Measurements from ENCODE around the gene ARHGEF4. TPM values are rescaled to one million over a fixed set of nuclear protein-coding genes. Genes with fewer than 3 reads are reported as not detected.

The ARHGEF4 gene
- total and polyA plus RNA-seq, 2 donors (not counting 3 experiments of a cell fraction or from before 2014, with no cell fraction given): not detected

- Histone ChIP-seq H3K27me3 (ENCODE audit: control insufficient read depth in 2 of 2, insufficient read depth in 2 of 2, low read length in 2 of 2) (no peaks in the 10 kb centered on the region), H2AFZ (ENCODE audit: low read depth, low read length) (no peak overlapping the region), H3K9me3 (replicated peaks; ENCODE audit: control insufficient read depth, insufficient read depth, low read length) (no peaks in the 10 kb centered on the region), H3K36me3 (ENCODE audit: control insufficient read depth in 2 of 2, extremely low read depth in 1 of 2, insufficient read depth in 2 of 2, low read length in 2 of 2) (no peaks in the 10 kb centered on the region), H3K4me1 (ENCODE audit: control insufficient read depth, extremely low read depth, insufficient read depth, low read length) (no peaks in the 10 kb centered on the region), H3K79me2 (ENCODE audit: control insufficient read depth, insufficient read depth, low read length) (no peaks in the 10 kb centered on the region), H3K9ac (replicated peaks; ENCODE audit: extremely low read depth, insufficient read depth, low read length) (no peak overlapping the region), H3K4me2 (ENCODE audit: insufficient read depth, low read length) (no peak overlapping the region), H3K9me1 (replicated peaks; ENCODE audit: control insufficient read depth, extremely low read depth, insufficient read depth, low read length) (no peaks in the 10 kb centered on the region), H4K20me1 (replicated peaks; ENCODE audit: control insufficient read depth, extremely low read depth, insufficient read depth, low read length) (no peaks in the 10 kb centered on the region), H3K27ac (ENCODE audit: insufficient read depth, low read depth, low read length) (no peak overlapping the region), H3K4me3 (replicated peaks in 1 of 3; ENCODE audit: insufficient read depth in 1 of 3, low read depth in 1 of 3, low read length in 3 of 3) (no peak overlapping the region)
- DNase-seq (ENCODE audit: low read depth, low spot score) (no peak), FAIRE-seq (no peak)
- intact Hi-C loops (cut with micrococcal nuclease) (no loop called here), dilution Hi-C loops (cut with MboI; ENCODE audit: extremely low pct_ligation_motif_present, low sequenced_read_pairs) (no loop called here)
- no TSS peak for BruUV-seq (replicated peaks)
- TF ChIP-seq FOS (IDR thresholded peaks at IDR 0.05; ENCODE audit: borderline replicate concordance, insufficient read depth, low read length) (no peak), GATA2 (IDR thresholded peaks at IDR 0.05; ENCODE audit: insufficient read depth, insufficient read length, low read depth, low read length) (no peak), MYC (IDR thresholded peaks at IDR 0.05; ENCODE audit: low read depth, low read length) (no peak), EZH2 (IDR thresholded peaks at IDR 0.05; ENCODE audit: borderline replicate concordance, low read depth, low read length, severe bottlenecking) (no peak), POLR2AphosphoS5 (IDR thresholded peaks at IDR 0.05; ENCODE audit: insufficient read depth, low read depth, low read length) (no peak), CTCF (IDR thresholded peaks at IDR 0.05; ENCODE audit: extremely low read depth in 1 of 2, insufficient read depth in 1 of 2, low read depth in 1 of 2, low read length in 2 of 2) (no peak), MAX (IDR thresholded peaks at IDR 0.05; ENCODE audit: insufficient read depth, insufficient read length) (no peak), POLR2A (IDR thresholded peaks at IDR 0.05; ENCODE audit: low read depth, low read length) (no peak), JUN (IDR thresholded peaks at IDR 0.05; ENCODE audit: borderline replicate concordance, insufficient read depth, insufficient read length, low read depth) (no peak)
- ChIA-PET POLR2A (no interaction called here), CTCF (no interaction called here)
Observed at GRCh38 chr2:130854301-130854700, 17.6 kb downstream of the ARHGEF4 start.

All from endothelial cell of umbilical vein (primary cell).